ENCODE measurements around the gene DKKL1. TPM values are rescaled to one million over a fixed set of nuclear protein-coding genes. Genes with fewer than 3 reads are reported as not detected.

Gene DKKL1
- total RNA-seq, 1 experiment from 2014 or later = 1.0 TPM

DNA sequence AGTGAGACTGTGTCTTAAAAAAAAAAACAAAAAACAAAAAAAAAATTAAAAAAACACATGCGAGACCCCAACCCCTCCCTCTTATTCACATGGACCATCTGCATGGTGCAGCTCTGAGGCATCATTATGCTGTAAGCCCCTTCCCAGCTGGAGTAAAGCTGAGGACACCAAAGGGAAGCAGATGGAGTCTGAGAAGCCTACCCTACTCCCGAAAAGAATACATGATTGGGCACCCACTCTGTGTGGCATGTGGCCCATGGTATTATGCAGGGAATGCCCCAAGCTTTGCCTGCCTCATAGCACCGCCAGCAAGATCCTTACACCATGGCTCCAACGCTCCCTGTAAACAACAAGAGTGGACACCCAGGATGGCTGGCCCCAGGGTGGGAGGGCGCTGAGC is 54.8 kb downstream of the DKKL1 start:
- TF ChIP-seq ELF1 (IDR thresholded peaks at IDR 0.05; ENCODE audit: borderline replicate concordance, low read depth) = no peak
- TF ChIP-seq RAD21 (IDR thresholded peaks at IDR 0.05; ENCODE audit: low read depth) = no peak
- Histone ChIP-seq H3K4me1 (ENCODE audit: control insufficient read depth in 1 of 2, insufficient read depth in 2 of 2, low read length in 2 of 2) (peaks cover 0 to 5% of the 10 kb centered on the region in 2 experiments; a peak in 1 of 4 replicates), H2AFZ (ENCODE audit: low read depth, low read length, poor library complexity, severe bottlenecking) (no peak overlapping the region), H3K36me3 (ENCODE audit: control insufficient read depth in 1 of 2, insufficient read depth in 2 of 2, low read length in 2 of 2) (no peaks in the 10 kb centered on the region), H3K27ac (ENCODE audit: low read depth, low read length) (no peak overlapping the region), H3K79me2 (ENCODE audit: insufficient read depth, low read length) (no peaks in the 10 kb centered on the region), H3K9ac (ENCODE audit: low read length) (no peak overlapping the region), H3K4me2 (ENCODE audit: low read length) (no peak overlapping the region), H3K4me3 (replicated peaks in 1 of 2; ENCODE audit: low read depth in 1 of 2, low read length in 2 of 2) (no peak overlapping the region), H3K9me2 (ENCODE audit: insufficient read depth) (no peaks in the 10 kb centered on the region), H4K20me1 (ENCODE audit: insufficient read depth) (no peaks in the 10 kb centered on the region), H3K27me3 (ENCODE audit: insufficient read depth, low read length) (peaks cover 20% of the 10 kb centered on the region; the same call in 1 of the 2 replicates), H3K9me3 (ENCODE audit: control insufficient read depth in 1 of 2, insufficient read depth in 1 of 2, low read depth in 1 of 2, low read length in 2 of 2) (no peaks in the 10 kb centered on the region)
- ChIA-PET RAD21 (ENCODE audit: low non-redundant PET in 1 of 2, low total read pairs in 2 of 2, uncharacterized antibody in 2 of 2, unreplicated experiment in 2 of 2) (no interaction called here), POLR2A (no interaction called here), CTCF (no interaction called here)
- no TSS peak for BruUV-seq (replicated peaks)
- intact Hi-C loops (cut with micrococcal nuclease) = no loop called here
- DNase-seq (ENCODE audit: low read depth, low spot score) (no peak), ATAC-seq (no peak)

DNA sequence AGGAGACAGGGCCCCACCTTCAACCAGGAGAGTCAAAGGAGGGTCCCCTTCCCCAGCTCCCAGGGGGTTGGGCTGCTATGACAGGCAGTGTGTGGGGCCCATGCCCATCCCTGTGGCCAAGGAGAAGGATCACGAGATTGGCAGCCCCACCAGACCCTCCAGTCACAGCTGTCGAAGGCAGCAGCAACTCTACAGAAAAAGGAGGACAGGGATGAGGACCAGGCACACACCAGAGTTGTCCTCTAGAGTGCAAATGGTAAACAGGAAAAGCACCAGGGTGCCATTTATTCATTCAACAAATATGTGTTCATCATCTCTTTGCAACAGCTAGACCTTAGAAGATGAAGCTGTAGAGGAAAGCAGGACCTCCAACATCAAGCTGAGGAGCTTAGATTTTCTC is 55.5 kb downstream of the DKKL1 start:
- Histone ChIP-seq H3K79me2 (ENCODE audit: insufficient read depth, low read length) (no peaks in the 10 kb centered on the region), H2AFZ (ENCODE audit: low read depth, low read length, poor library complexity, severe bottlenecking) (no peak overlapping the region), H3K9me2 (ENCODE audit: insufficient read depth) (no peaks in the 10 kb centered on the region), H4K20me1 (ENCODE audit: insufficient read depth) (no peaks in the 10 kb centered on the region), H3K4me2 (ENCODE audit: low read length) (no peak overlapping the region), H3K4me1 (ENCODE audit: control insufficient read depth in 1 of 2, insufficient read depth in 2 of 2, low read length in 2 of 2) (peaks cover 0 to 5% of the 10 kb centered on the region in 2 experiments; a peak in 1 of 4 replicates), H3K27ac (ENCODE audit: low read depth, low read length) (no peak overlapping the region), H3K9me3 (ENCODE audit: control insufficient read depth in 1 of 2, insufficient read depth in 1 of 2, low read depth in 1 of 2, low read length in 2 of 2) (no peaks in the 10 kb centered on the region), H3K4me3 (replicated peaks in 1 of 2; ENCODE audit: low read depth in 1 of 2, low read length in 2 of 2) (no peak overlapping the region), H3K9ac (ENCODE audit: low read length) (no peak overlapping the region), H3K27me3 (ENCODE audit: insufficient read depth, low read length) (peaks cover 20% of the 10 kb centered on the region; the same call in 1 of the 2 replicates), H3K36me3 (ENCODE audit: control insufficient read depth in 1 of 2, insufficient read depth in 2 of 2, low read length in 2 of 2) (no peaks in the 10 kb centered on the region)
- intact Hi-C loops (cut with micrococcal nuclease) = no loop called here
- no TSS peak for BruUV-seq (replicated peaks)
- DNase-seq (ENCODE audit: low read depth, low spot score) (no peak), ATAC-seq (no peak)
- ChIA-PET POLR2A (no interaction called here), RAD21 (ENCODE audit: low non-redundant PET in 1 of 2, low total read pairs in 2 of 2, uncharacterized antibody in 2 of 2, unreplicated experiment in 2 of 2) (no interaction called here), CTCF (no interaction called here)
- TF ChIP-seq ZFX (IDR thresholded peaks at IDR 0.05) (no peak), POLR2AphosphoS5 (IDR thresholded peaks at IDR 0.05; ENCODE audit: low read depth, low read length) (no peak), SP1 (IDR thresholded peaks at IDR 0.05; ENCODE audit: low read depth) (no peak), FOSL1 (IDR thresholded peaks at IDR 0.05; ENCODE audit: low read depth) (no peak)
